ENCODE data around the gene NAALADL1.

The NAALADL1 gene

DNA sequence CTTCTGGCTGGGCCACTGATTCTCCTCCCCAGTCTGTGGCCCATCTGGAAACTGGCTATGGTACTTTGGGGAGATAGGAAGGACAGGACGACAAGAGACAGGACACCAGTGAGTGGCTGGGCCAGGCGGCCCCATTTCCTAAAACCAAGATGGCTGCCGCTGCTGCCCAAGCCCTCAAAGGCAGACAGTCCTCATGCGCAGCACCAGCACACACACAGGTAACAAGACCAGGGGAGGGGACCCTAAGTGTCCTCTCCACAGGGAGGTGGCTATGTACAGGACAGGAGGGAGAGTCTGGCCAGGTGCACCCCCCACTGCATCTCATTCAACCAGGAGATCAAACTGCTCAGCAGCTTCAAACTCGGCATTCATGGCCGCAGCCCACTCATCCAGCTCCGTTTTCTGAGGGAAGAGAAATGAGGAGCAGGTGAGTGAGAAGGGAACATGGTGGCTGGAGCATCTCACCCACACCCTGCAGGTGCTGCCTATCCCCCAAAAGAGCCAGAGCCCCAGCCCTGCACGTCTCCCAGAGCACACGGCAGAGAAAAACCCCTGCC lies 20.5 kb upstream of the NAALADL1 start:
- no peak for DNase-seq

DNA sequence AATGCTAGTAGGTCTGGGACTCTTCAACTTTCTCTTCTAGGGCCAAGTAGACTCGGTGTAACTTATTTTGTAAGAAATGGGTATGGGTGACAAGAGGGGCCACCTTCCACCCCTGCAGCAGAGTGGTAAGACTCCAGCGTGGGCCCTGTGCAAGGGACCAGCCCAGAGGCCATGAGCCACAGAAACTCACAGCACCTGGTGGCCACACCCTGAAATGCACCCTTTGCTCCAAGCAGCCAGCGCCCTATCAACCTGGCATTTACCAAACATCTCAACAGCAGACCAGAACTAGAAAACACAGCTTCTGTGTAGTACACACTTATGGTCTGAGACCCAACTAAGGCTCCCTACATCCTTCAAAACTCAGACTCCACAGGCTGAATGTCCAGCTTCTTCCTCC lies 19.8 kb upstream of the NAALADL1 start:
- DNase-seq = peak; percentile 52

DNA sequence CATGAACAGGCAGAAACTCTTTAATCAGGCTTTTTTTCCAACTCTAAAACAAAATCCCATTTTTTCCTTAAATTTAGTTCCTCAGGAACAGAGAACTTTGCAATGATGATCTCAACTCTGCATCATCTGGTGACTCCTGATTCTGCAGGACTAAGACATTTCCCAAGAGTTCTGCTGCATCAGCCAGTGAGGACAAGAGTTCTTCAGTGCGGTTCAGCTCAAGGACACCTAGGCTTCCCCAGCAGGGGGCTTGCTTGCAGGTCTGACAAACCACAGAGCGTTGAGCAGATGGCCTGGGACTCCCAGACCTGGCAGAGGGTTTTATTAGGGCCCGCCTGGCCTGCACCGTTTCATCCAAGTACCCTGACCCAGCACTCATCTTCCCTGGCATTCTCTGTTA lies 19.1 kb upstream of the NAALADL1 start:
- no peak for DNase-seq

DNA sequence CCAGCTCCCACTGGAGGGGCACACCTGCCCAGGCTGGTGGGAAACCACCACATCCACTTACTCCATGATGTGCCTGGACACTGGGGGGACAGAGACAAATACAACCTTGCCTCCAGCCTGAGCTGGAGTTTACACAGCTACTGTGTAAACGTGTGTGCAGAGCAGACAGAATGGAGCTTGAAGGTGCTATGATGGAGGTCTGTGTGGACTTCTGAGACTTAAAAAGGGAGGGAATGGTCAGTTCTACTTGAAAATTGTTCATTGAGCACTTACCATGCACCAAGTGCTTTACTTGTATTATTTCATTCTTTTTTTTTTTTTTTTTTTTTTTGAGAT lies 14.2 kb upstream of the NAALADL1 start:
- DNase-seq = no peak

DNA sequence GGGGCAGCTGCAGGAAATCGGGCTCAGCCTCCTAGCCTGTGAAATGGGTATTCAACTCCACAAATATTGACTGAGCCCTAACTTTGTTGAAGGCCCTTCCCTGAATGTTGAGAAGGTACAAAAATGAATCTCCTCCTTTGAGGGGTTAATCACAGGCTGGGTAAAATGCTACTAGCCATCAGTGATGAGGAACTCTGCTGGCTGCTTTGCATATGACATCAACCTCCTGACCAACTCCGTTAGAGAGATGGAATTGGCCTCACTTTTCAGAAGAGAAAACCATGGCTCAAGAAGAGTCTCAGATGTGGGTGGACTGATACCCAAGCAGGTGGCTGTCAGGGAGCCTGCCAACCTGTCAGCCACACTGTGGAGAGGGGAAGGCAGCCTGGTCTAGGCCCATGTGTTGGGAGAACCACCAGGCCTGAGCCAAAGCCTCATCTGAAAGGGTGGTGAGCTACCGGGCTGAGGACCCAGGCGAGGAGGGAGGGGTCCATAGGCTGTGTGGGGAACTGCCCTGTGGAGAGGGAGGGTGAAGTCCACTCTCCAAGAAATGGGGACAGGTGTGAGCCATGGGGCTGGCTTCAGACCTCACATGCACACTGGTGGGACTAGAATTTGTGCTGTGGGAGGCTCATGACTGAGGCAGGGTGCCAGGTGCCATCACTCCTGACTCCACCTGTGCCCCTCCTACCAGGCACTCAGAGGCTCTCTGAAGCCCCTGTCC lies 13.7 kb upstream of the NAALADL1 start:
- DNase-seq = no peak

DNA sequence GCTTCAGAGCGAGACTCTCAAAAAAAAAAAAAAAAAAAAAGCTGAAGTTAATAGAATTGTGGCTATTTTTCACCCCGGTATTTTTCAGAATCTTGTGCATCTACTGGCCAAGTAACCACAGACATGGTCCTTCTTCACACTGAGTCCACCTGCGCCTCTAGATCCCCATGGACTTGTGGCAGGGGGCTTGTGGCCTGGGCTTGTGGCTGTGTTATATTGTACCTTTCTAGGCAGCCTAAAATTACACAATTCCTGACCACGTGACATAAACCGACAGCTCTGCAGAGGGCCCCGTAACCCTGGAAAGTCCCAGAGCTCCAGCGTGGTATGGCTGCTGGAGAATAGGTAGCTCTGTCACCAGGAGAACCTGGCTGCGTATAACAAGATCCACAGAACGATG lies 10.9 kb upstream of the NAALADL1 start:
- no peak for DNase-seq

DNA sequence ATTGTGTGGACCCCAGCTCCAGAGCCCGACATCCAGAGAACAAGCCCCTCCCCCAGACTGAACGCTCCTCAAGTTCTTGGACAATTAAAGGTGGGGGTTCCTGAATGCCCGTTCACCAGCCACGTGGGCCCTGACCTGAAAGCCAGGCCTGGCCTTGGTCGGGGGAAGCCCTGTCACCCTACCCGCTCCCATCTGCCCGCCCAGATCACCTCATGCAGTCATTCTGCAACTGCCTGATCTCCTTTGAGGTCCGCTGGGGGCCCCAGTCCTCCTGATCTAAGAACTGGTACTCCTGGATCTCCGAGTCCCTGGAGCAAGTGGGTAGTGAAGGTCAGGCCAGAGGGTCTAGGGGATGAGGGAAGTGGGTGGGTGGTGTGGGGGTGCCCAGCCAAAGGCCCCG lies 9.1 kb upstream of the NAALADL1 start:
- DNase-seq = no peak

DNA sequence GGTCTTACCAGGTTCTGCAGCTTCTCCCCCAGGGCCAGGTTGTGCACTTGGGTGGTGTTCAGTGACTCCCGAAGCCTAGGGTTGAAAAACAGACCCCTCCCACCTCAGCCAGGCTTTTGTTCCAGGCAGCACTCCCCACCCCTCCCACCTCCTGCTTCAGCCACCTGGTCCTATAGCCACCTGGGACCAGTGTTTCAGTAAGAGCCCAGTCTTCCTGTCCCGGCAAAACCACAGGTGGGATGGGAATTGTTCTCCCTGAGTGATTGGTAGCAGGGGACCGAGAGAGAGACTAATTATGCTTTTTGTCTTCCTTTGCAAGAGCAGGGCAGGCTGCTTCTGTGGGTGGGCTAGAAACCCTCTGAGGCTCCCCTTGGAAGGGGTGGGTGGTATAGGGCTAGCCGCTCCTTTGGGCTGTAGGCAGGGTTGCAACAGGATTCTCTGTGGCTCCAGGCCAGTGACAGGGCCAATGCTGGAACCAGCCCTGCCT lies 8.5 kb upstream of the NAALADL1 start:
- peak; percentile 55 for DNase-seq

DNA sequence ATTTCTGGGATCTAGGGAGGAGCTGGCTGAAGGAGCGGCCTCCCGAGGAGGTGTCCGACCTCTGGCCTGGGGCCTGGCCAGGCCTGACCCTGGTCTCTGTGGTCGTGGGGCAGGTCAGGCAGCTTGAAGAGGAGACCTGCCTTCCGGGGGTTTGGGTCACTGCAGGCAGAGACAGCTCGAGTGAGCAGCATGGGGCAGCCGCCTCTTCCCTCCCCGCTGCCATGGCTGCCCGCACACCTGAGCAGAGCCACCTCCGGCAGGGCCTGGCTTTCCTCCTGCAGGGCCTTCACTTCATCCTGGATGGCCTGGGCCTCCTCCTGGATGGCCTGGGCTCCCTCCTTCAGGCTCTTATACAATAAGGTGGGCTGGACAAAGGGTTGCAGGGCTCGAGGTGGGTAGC lies 8.0 kb upstream of the NAALADL1 start:
- no peak for DNase-seq

DNA sequence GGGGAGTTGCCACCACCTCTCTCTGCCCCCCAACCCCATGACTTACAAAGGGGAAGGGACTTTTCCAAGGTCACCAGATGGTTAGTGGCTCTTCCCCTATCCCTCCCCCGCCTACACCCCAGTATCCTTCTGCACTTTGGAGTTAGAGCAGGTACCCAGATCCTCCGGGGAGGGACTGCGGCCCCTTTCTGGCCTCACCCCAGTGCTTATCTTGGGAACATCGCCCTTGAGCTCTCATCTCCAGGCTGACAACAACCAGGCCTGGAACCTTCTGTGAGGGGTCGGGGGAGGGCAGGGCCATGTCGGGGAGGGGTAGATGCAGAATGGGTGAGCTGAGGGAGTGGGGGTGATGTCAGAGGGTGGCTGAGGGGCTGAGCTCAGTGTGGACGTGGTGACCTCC lies 7.5 kb upstream of the NAALADL1 start:
- DNase-seq = no peak

DNA sequence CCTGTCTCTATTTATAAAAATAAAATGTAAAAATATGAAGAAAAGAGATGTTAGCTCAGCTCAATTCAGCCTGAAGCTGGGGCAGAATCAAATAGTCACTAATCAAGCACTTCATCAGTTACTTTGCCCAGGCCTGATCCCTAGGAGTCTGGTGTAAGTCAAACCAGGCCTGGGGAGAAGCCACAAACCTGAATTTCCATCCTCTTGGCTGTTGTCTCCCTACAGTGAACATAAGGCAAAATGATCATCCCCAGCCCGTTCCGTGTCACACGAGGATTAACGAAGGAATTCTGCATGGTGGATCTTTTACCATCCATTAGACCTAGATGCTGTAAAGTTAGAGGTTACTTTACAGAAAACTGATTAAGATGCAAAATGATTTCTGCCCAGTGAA lies 6.5 kb upstream of the NAALADL1 start:
- no peak for DNase-seq

DNA sequence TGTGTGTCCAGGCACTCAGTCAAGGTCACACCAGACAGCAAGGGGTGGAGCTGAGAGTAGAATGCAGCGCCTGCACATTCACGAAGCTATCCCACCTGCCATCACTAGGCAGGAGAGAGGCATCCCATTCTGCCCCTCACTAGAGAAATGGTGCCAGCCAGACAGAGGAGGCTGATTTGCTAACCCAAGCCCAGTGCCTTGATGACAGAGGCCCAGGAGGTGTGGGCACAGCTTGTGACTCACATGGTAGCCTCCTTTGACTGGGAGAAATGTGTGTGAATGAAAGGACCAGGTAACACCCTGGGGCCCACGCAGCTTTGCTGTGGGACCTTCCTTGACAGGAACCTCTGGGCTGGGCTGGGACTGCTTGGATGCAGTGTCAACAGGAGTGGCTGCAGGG lies 5.2 kb upstream of the NAALADL1 start:
- no peak for DNase-seq

DNA sequence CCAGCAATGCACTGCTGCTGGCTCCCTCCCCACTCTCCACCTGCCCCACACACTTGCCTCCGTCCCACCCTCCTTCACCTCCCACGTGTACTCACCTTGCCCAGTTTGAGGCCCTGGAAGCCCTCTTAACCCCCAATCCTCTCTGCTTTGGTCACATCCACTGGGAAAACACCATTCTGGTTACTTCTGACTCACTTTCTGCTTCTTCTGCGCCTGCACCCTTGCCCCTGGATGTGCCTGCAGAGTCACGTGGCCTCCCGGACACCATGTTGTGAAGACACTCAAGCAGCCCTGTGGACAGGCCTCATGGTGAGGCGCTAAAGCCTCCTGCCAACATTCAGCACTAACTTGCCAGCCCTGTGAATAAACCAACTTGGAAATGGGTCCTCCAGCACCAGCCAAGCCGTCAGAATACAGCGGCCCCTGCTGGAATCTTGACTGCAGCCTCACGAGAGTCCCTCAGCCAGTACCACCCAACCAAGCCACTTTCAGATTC lies 2.6 kb upstream of the NAALADL1 start:
- DNase-seq = no peak

DNA sequence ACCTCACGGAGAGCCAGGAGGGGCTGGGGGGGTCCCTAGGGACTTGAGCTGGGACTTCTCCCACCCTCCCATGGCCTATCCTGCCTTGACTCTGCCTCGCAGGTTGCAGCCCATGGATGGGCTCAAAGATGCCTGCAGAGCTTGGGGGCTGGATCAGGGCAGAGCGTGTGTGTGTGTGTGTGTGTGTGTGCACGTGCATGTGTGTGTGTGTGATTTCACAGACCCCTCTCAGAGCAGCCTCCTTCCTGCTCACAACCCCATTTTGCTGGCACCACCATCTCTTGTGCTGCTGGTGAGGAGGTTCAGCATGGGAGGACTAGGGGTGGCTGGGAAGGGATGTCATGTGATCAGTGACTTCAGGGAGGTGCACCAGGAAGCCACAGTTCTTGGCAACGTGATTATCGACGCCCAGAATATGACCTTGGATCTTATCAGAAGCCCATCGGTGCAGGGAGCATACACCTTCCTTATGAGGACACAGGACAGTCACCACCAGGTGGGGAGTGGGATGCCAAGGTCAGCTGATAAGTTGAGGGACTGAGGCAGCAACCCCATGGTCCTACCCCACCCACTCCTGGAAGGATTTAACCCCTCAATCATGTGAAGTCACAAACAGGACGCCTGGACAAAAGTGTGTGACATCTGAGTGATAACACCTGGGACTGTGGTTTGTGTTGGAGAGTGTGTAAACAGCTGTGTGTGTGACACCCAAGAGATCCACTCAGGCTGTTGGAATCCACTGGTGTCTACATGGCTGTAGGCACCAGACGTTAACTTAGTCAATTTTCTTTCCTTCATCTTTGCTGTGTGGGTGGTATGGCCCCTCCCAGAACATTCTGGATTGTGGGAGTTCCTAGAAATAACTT lies 1.8 kb upstream of the NAALADL1 start:
- no peak for DNase-seq

DNA sequence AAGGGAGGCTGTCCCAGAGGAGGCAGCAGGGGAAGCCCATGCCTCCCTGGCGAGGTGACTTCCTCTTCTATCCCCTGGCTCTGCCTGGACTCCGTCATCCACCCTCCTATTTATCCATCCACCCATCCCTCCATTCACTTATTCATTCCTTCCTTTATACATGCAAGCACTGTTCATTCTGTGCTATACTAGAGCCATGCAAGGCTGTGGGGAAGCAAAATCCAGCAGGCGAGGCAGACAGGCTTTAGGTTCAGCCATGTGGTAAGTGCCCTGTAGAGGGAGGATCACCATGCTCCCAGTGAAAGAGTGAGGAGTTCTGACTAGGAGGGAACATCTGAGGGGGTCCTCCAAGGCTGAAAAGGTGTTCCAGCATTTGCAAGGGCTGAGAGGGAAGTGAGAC lies 1.2 kb upstream of the NAALADL1 start:
- DNase-seq = no peak

DNA sequence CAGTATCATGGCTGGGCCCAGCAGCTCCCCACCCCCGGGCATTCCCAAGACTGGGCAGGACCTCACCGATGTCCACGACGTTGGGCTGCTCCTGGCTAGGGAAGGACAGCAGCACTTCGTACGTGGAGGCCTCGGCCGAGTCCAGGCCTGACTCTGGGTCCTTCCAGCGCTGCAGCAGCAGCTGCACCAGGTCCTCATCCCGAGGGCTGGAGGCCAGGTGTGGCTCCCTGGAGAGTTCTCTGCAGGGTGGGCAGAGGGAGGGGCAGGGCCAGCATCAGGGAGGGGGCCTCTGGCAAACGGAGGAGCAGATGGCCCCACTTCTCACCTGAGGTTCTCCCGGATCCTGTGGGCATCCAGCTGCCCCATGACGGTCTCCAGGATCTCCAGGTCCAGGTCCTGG lies 341 bp downstream of the NAALADL1 start:
- no peak for DNase-seq

DNA sequence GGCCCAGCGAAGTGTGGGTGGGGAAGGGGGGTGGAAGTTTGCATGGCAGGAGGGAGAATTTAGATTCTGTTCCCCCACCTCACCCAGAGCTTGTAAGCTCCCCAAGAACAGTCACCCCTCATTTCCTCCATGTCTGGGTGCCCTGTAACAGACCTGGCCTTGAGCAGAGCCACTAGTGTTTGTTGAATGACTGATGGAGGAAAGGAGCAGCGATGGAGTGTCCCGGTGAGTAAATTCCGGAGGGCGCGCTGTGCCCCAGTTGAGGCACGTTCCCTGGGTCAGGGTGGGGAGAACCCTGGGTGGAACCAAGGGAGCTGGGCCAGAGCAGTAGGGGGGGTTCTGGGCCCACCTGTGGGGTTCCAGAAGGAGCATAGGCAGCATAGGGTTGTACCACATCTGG lies 827 bp downstream of the NAALADL1 start:
- DNase-seq = no peak

DNA sequence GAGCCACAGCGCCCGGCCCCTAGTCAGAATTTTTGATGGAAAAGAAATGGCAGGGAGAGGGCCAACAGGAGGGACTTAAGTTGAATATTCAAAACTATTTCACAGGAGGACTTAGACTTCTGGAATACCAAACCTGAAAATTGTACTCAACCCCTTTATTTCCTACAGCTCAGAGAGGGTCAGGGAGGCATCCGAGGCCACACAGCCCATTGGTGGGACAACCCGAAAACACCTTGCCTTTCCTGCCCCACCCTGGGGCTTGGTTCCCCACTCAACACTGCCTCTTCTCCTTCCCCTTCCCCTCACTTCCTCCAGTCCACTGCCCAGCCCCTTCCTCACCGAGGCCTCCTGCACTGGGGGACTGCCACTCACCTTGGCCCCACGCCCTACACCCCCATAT lies 1.4 kb downstream of the NAALADL1 start:
- no peak for DNase-seq

DNA sequence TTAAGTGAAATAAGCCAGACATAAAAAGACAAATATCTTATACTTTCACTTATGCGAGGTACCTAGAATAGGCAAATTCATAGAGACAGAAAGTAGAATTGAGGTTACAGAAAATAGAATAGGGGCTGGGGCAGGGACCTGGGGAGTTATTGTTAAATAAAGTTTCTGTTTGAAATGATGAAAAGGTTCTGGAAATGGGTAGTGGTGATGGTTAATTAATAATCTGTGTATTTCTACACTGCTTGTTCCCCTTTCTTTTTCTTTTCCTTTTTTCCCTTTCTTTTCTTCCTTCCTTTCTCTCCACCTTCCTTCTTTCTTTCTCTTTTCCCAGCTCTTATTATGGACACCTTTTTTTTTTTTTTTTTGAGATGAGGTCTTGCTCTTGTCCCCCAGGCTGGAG lies 2.8 kb downstream of the NAALADL1 start:
- no peak for DNase-seq

DNA sequence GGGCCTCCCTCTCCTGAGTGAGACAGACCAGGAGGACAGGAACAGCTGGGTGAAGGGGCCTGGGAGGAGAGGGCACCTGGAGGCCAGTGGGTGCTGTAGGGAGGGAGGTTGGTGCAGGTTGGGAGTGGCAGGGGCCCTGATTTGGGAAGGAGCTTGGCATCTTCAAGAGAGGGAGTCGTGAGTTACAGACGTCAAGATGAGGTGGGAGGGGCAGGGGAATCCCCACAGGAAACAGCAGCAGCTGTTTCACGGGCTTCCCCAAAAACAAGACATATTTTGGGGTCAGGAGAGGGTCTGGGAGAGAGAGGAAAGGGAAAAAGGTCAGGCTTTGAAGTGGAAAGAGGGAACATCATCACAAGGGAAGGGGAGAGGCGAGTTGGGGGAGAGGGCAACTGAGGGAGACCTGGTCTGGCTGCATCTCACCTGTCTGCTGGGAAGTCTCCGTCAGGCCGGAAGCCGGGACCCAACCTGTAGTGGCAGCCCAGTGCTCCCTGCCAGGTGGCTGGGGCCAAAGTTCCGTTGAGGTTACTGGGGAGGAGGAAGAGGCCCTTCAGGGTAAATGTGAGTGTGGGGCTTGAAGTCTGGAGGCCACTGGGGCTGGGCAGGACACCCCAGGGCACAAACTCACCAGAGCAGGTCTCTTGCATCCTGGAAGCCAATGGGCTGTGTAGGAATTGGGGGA lies 4.4 kb downstream of the NAALADL1 start:
- no peak for DNase-seq

DNA sequence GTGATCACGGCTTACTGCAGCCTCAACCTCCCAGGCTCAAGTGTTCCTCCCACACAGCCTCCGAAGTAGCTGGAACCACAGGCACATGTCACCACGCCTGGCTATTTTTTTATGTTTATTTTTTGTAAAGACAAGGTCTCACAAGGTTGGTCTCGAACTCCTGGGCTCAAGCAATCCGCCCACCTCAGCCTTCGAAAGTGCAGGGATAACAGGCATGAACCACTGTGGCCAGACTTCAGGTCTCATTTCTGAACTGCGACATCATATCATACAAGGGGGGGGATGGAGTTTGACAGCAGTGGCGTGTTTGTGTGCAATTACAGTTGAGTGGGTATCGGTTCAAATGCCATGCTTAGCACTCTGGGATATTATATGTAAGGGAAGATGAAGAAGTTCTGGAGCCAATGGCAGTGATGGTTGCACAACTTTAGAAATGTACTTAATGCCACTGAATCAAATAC lies 6.9 kb downstream of the NAALADL1 start:
- DNase-seq = no peak

DNA sequence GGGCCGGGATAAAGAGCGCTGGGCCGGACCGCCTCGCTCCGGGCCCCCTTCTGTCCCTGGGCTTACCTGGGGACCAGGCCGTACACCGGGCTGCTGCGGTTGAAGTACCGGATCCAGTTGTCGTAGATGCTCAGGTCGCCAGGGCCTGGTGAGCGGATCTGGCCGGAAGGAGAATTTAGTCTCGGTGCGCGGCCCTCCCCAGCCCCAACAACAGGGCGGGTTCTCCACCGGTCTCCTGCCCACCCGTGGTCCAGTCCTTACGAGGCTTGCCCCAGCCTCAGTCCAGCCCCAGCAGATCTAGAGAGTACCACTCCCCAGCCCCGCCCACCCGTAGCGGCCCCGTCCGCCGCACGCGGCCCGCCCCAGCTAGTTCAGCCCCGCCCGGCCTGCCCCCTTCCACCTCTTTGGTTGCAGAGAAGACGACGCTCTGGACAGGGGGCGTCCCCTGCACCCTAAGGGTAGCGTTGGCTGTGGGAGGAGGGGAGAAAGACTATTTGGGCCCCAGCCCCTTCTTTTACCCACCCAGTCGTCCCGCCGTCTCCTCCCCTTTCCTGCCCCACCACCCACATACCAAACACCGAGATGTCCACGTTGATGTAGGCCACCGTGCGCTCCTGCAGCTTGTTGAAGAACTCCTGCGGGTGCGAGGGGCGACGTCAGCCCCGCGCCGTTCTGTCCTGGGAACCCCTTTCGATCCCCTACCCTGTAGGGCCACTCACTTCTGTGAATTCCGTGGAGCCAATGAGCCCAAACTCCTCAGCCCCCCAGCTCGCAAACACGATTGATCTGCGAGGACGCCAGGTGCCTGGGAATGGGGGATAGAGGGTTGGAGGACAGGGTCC lies 10.6 kb downstream of the NAALADL1 start:
- DNase-seq = no peak

Data from NCI-H510A treated with DMSO at 0.1 percent for 48 hours (cell line).